H7 (cell line): Measurements from ENCODE around the gene CSF1. TPM values are rescaled to one million over a fixed set of nuclear protein-coding genes. Genes with fewer than 3 reads are reported as not detected.

Experiments used
- DNase-seq: peaks from one replicate; pipeline ENCODE4 v3.0.0; 2012
- H3K27me3 ChIP-seq: 2 replicates; pipeline ENCODE4 v1.6.0; 2011; ENCODE audit warnings: mild to moderate bottlenecking, low read length; ENCODE audit not compliant: control insufficient read depth, insufficient read depth
- H3K36me3 ChIP-seq: replicated peaks from 2 replicates; pipeline ENCODE4 v1.5.1; 2011; ENCODE audit warnings: low read length; ENCODE audit not compliant: control insufficient read depth, insufficient read depth
- H3K4me3 ChIP-seq: 2 replicates; pipeline ENCODE4 v1.5.1; 2011; ENCODE audit warnings: low read depth, mild to moderate bottlenecking, control low read depth, low read length, moderate library complexity; ENCODE audit not compliant: insufficient read depth
- total RNA-seq: library from RNA; depleted of rRNA; stranded (reverse); fragments of >200 nt; shearing (Covaris generic); gene quantifications from 2 replicates; pipeline ENCODE4 v1.2.3, GENCODE V29; 2014

The CSF1 gene
- total RNA-seq, 1 experiment from 2014 or later, result 5.5 TPM

- H3K27me3 ChIP-seq, result peaks cover 5% of the 10 kb centered on the region
- no peak overlapping the region for H3K4me3 ChIP-seq
- no peak for DNase-seq
- H3K36me3 ChIP-seq, result no peaks in the 10 kb centered on the region
Observed at GRCh38 chr1:109903376-109903930, 7.2 kb upstream of the CSF1 start.

- no peak for DNase-seq
- Histone ChIP-seq H3K36me3 (no peaks in the 10 kb centered on the region), H3K27me3 (peaks cover 11% of the 10 kb centered on the region), H3K4me3 (no peak overlapping the region)
Observed at GRCh38 chr1:109904105-109904817, 6.4 kb upstream of the CSF1 start.

GRCh38 chr1:109905491-109905890 is 5.2 kb upstream of the CSF1 start:
- no peak for DNase-seq
- no peak overlapping the region for H3K4me3 ChIP-seq
- no peaks in the 10 kb centered on the region for H3K36me3 ChIP-seq
- H3K27me3 ChIP-seq, result peaks cover 23% of the 10 kb centered on the region

GRCh38 chr1:109906160-109906838 is 4.3 kb upstream of the CSF1 start:
- no peak for DNase-seq
- H3K36me3 ChIP-seq, result no peaks in the 10 kb centered on the region
- H3K4me3 ChIP-seq, result no peak overlapping the region
- H3K27me3 ChIP-seq, result peaks cover 30% of the 10 kb centered on the region

- no peak for DNase-seq
- H3K4me3 ChIP-seq, result no peak overlapping the region
- no peaks in the 10 kb centered on the region for H3K36me3 ChIP-seq
- H3K27me3 ChIP-seq, result peaks cover 34% of the 10 kb centered on the region
Observed at GRCh38 chr1:109906839-109907180, 3.8 kb upstream of the CSF1 start.

GRCh38 chr1:109907190-109907774 is 3.4 kb upstream of the CSF1 start:
- peaks cover 38% of the 10 kb centered on the region for H3K27me3 ChIP-seq
- DNase-seq, result no peak
- H3K4me3 ChIP-seq, result no peak overlapping the region
- H3K36me3 ChIP-seq, result no peaks in the 10 kb centered on the region

GRCh38 chr1:109908836-109909235 is 1.8 kb upstream of the CSF1 start:
- no peak for DNase-seq
- Histone ChIP-seq H3K36me3 (no peaks in the 10 kb centered on the region), H3K4me3 (no peak overlapping the region), H3K27me3 (peaks cover 42% of the 10 kb centered on the region)

- Histone ChIP-seq H3K4me3 (no peak overlapping the region), H3K36me3 (no peaks in the 10 kb centered on the region), H3K27me3 (peaks cover 42% of the 10 kb centered on the region)
- DNase-seq, result no peak
Observed at GRCh38 chr1:109909561-109909960, 1.1 kb upstream of the CSF1 start.

- Histone ChIP-seq H3K36me3 (no peaks in the 10 kb centered on the region), H3K4me3 (peak overlapping the region; percentile 59), H3K27me3 (peaks cover 42% of the 10 kb centered on the region)
- peak; percentile 89 for DNase-seq
Observed at GRCh38 chr1:109910963-109911798, 532 bp downstream of the CSF1 start.

GRCh38 chr1:109912214-109912861 is 1.7 kb downstream of the CSF1 start:
- peaks cover 42% of the 10 kb centered on the region for H3K27me3 ChIP-seq
- DNase-seq, result peak; percentile 48
- no peaks in the 10 kb centered on the region for H3K36me3 ChIP-seq
- no peak overlapping the region for H3K4me3 ChIP-seq

GRCh38 chr1:109912873-109913272 is 2.2 kb downstream of the CSF1 start:
- no peak overlapping the region for H3K4me3 ChIP-seq
- no peaks in the 10 kb centered on the region for H3K36me3 ChIP-seq
- no peak for DNase-seq
- H3K27me3 ChIP-seq, result peaks cover 41% of the 10 kb centered on the region

- DNase-seq, result no peak
- Histone ChIP-seq H3K36me3 (no peaks in the 10 kb centered on the region; the same call in 1 of the 2 replicates), H3K4me3 (no peak overlapping the region), H3K27me3 (peaks cover 37% of the 10 kb centered on the region)
Observed at GRCh38 chr1:109913360-109913879, 2.8 kb downstream of the CSF1 start.

- Histone ChIP-seq H3K36me3 (no peaks in the 10 kb centered on the region; the same call in 1 of the 2 replicates), H3K4me3 (no peak overlapping the region)
- DNase-seq, result no peak
Observed at GRCh38 chr1:109914587-109915240, 4.1 kb downstream of the CSF1 start.

More at GRCh38 chr1:109914587-109915240, 4.1 kb downstream of the CSF1 start:
- peaks cover 27% of the 10 kb centered on the region for H3K27me3 ChIP-seq
